Naive B cell (primary cell): ENCODE measurements around the gene DNAJC27. TPM values are rescaled to one million over a fixed set of nuclear protein-coding genes. Genes with fewer than 3 reads are reported as not detected.

Source experiments
- ATAC-seq, 2 donors: fragments of 150-1000 bp; cut with Tn5 transposase; 2 replicates each; pipeline ENCODE4 v1.10.0; 2021; ENCODE audit warnings: low read depth in 2 of 2, mild to moderate bottlenecking in 2 of 2, moderate library complexity in 2 of 2
- DNase-seq: peaks from one replicate; pipeline ENCODE4 v3.0.0; 2022
- H3K27ac Mint-ChIP-seq, 6 donors: one replicate each; pipeline ENCODE4 v1.8.0; 2020 to 2022; ENCODE audit warnings: mild to moderate bottlenecking in 6 of 6, mixed read lengths in 6 of 6, moderate library complexity in 5 of 6, inconsistent platforms in 2 of 6
- H3K27me3 Mint-ChIP-seq, 3 donors: one replicate each; pipeline ENCODE4 v1.8.0; 2021 to 2022; ENCODE audit warnings: mixed read lengths in 3 of 3, mild to moderate bottlenecking in 1 of 3
- H3K36me3 Mint-ChIP-seq, 2 donors: one replicate each; pipeline ENCODE4 v1.8.0; 2020 to 2022; ENCODE audit warnings: mixed read lengths in 2 of 2, inconsistent platforms in 1 of 2, mild to moderate bottlenecking in 1 of 2
- H3K4me1 Mint-ChIP-seq, 3 donors: one replicate each; pipeline ENCODE4 v1.8.0; 2020 to 2022; ENCODE audit warnings: mixed read lengths in 3 of 3, inconsistent platforms in 1 of 3, mild to moderate bottlenecking in 1 of 3, moderate library complexity in 1 of 3
- H3K4me3 Mint-ChIP-seq, 8 donors: one replicate each; pipeline ENCODE4 v1.8.0; 2020 to 2022; ENCODE audit warnings: mild to moderate bottlenecking in 8 of 8, mixed read lengths in 8 of 8, moderate library complexity in 8 of 8, inconsistent platforms in 2 of 8
- H3K9me3 Mint-ChIP-seq, 7 donors: one replicate each; pipeline ENCODE4 v1.8.0; 2020 to 2022; ENCODE audit warnings: mixed read lengths in 7 of 7, mild to moderate bottlenecking in 5 of 7, inconsistent platforms in 2 of 7, moderate library complexity in 1 of 7
- polyA plus RNA-seq, 6 donors: library from polyadenylated mRNA; unstranded; fragments of 300-500 nt; fragmentation: Illumina TruSeq; gene quantifications; one replicate each; pipeline ENCODE4 v1.2.3, GENCODE V29; 2021; ENCODE audit warnings: low read depth in 6 of 6

The DNAJC27 gene
- polyA plus RNA-seq, 6 donors from 2014 or later = 5.0 to 8.0 (median 5.3) TPM; not detected in 1

DNA sequence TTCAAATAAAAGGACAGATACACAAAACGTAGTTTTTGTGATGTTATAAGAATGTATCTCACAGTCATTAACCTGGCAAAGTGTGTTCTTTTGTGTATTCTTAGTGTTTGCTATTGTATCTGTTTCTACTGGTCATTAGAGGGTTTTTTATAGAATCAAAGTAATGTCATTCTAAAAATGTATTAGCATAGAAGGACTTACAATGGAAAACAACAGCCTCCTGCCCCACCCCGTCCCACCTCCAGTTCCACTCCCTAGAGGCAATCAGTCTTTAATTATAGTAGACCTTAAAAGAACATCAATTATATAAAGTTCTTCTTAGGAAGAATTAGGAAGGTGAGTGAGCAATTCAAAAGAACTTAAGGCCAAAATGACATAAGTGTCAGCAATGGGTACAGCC lies 13.8 kb downstream of the DNAJC27 start:
- peaks cover 0 to 15% (median 7%) of the 10 kb centered on the region in 3 donors for H3K4me1 Mint-ChIP-seq
- H3K4me3 Mint-ChIP-seq = no peak overlapping the region
- H3K9me3 Mint-ChIP-seq = peaks cover 5 to 27% (median 17%) of the 10 kb centered on the region in 7 donors
- ATAC-seq (no peak), DNase-seq (no peak)
- H3K36me3 Mint-ChIP-seq = peaks cover 83 to 87% of the 10 kb centered on the region in 2 donors
- H3K27ac Mint-ChIP-seq = no peak overlapping the region
- no peaks in the 10 kb centered on the region for H3K27me3 Mint-ChIP-seq

DNA sequence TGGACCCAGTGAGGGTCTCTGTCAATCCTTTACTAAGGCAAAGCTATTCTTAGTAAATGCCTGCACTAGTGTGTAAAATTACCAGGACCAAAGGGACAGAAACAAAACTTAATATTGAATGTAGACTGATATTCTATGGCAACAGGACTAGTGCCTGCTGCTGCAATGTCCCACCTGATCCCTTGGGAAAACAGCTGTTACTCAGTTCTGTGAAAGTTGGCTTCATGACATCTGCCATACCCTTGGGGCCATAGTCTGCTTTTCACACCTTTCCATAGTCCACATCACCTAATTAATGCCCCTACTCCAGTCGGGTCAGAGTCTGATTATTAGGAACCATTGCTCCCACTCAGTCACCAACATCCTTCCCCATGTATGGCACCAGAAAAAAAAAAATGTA lies 14.5 kb downstream of the DNAJC27 start:
- Mint-ChIP-seq H3K27me3 (no peaks in the 10 kb centered on the region), H3K9me3 (peaks cover 5 to 27% (median 17%) of the 10 kb centered on the region in 7 donors), H3K4me3 (no peak overlapping the region), H3K4me1 (peaks cover 0 to 15% (median 7%) of the 10 kb centered on the region in 3 donors), H3K27ac (no peak overlapping the region), H3K36me3 (peaks cover 85% of the 10 kb centered on the region in 2 donors)
- ATAC-seq (no peak), DNase-seq (no peak)

DNA sequence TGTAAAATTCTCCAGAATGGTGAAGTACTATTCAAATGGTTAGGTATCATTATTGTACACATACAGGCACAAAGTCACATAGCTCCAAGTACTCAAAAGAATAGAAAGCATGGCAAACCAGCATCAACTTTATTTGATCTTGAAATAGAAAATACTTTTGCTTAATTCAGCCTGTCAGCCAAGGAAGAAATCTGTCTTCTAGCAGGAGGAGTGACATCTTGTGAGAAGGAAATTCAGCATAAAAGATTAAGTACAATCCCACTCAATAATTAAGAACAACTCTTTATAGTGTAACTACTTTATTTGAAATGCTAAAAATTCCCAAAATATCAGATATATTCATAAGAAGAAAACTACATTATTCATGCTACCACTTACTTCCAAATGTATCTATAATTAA lies 15.8 kb downstream of the DNAJC27 start:
- no peak for ATAC-seq
- peaks cover 5 to 27% (median 17%) of the 10 kb centered on the region in 7 donors for H3K9me3 Mint-ChIP-seq
- no peak overlapping the region for H3K4me3 Mint-ChIP-seq
- H3K27me3 Mint-ChIP-seq = no peaks in the 10 kb centered on the region
- H3K36me3 Mint-ChIP-seq = peaks cover 77 to 79% of the 10 kb centered on the region in 2 donors
- peaks cover 0 to 15% (median 7%) of the 10 kb centered on the region in 3 donors for H3K4me1 Mint-ChIP-seq
- DNase-seq = no peak
- H3K27ac Mint-ChIP-seq = no peak overlapping the region

DNA sequence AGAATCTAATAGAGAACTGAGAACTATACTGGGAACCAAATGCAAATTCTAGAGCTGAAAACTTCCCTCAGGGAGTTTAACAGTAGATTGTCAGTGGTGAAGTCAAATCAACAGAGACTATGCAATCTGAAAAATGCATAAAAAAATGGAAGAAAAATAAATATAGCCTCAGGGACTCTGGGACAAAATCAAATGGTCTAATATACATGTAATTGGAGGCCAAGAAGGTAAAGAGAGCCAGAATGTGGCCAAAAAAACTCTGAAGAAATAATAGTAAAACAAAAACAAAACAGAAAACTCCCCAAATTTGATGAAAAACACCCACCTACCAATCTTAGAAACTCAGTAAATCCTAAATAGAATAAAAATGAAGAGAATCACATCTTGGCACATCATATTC lies 16.5 kb downstream of the DNAJC27 start:
- peaks cover 0 to 10% (median 7%) of the 10 kb centered on the region in 3 donors for H3K4me1 Mint-ChIP-seq
- H3K27me3 Mint-ChIP-seq = no peaks in the 10 kb centered on the region
- H3K9me3 Mint-ChIP-seq = peaks cover 5 to 27% (median 17%) of the 10 kb centered on the region in 7 donors
- no peak for DNase-seq
- peaks cover 70 to 74% of the 10 kb centered on the region in 2 donors for H3K36me3 Mint-ChIP-seq
- H3K27ac Mint-ChIP-seq = peak overlapping the region in 1 of 6 donors; percentile 3
- no peak overlapping the region for H3K4me3 Mint-ChIP-seq
- ATAC-seq = no peak

DNA sequence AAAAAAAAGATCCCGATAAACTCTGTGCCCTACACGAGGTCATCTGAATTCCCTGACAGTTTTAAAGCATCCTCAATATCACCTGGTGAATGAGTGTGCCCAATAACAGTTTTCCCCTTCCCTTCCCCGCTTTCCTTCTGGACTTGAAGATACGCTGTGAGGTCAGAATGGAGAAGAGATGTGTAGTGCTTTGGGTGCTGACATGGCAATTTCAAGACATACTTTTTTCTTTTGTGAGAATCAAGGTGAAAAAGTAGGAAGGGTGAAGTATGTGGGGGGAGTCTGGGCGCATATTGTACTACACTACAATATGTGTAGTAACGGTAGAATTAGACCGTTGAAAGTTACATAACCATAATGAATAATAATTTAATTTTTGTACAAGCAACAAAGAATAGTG lies 21.7 kb downstream of the DNAJC27 start:
- H3K27me3 Mint-ChIP-seq = no peaks in the 10 kb centered on the region
- no peak for ATAC-seq
- H3K9me3 Mint-ChIP-seq = peaks cover under 1 to 11% (median 4%) of the 10 kb centered on the region in 7 donors
- H3K4me3 Mint-ChIP-seq = no peak overlapping the region
- peak overlapping the region in 1 of 6 donors; percentile 42 for H3K27ac Mint-ChIP-seq
- DNase-seq = no peak
- H3K4me1 Mint-ChIP-seq = no peaks in the 10 kb centered on the region
- peaks cover 27 to 41% of the 10 kb centered on the region in 2 donors for H3K36me3 Mint-ChIP-seq

DNA sequence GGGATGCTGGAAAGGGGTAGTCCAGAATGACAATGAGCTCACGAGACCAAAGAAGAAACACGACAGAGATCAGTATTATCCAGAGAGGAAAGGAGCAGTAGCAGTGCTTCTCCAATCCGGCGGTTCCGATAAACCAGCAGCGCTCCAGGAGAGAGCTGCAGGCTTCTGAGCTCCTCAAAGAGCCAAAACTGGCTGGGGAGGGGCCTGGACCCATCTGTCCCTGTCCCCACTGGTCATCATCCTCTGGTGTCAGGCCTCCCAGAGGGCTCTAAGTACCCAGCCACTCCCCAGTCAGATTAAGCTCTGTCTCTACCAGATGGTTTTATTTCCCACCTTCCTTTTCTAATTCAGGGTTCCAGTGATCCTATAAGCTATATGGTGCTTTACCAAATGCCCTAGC lies 23.2 kb downstream of the DNAJC27 start:
- H3K27ac Mint-ChIP-seq = peak overlapping the region in 2 of 6 donors; percentile 22 to 77
- H3K9me3 Mint-ChIP-seq = no peaks in the 10 kb centered on the region
- ATAC-seq = no peak
- H3K36me3 Mint-ChIP-seq = peaks cover 15 to 28% of the 10 kb centered on the region in 2 donors
- no peak overlapping the region for H3K4me3 Mint-ChIP-seq
- no peak for DNase-seq
- H3K4me1 Mint-ChIP-seq = no peaks in the 10 kb centered on the region
- no peaks in the 10 kb centered on the region for H3K27me3 Mint-ChIP-seq

DNA sequence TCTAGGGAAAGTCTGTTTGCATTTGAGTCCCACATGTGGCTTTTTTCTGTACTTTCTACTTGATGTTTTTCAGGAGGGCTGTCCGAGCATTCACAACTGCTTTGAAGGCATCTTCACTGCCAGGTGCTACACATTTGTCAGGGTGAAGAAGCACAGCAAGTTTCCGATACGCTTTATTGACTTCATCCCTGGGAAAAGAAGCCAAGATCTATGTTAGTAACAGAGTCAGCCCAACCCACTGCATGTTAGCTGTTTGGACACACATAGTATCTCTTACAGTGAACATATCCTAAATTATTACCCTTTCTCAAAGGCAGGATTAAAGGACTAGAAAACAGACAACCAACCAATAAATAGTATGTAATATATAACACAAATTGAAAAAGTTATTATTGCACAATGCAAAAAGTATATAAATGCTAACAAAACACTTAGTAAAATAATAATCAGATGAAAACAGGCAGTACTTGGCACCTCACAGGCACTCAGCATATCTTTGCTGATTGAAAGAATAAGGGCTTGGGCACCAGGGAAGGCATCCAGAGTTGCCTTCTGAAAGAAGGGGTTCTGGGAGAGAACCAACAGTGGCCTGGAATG lies 24.1 kb downstream of the DNAJC27 start:
- H3K27me3 Mint-ChIP-seq = no peaks in the 10 kb centered on the region
- ATAC-seq = no peak
- no peaks in the 10 kb centered on the region for H3K9me3 Mint-ChIP-seq

DNA sequence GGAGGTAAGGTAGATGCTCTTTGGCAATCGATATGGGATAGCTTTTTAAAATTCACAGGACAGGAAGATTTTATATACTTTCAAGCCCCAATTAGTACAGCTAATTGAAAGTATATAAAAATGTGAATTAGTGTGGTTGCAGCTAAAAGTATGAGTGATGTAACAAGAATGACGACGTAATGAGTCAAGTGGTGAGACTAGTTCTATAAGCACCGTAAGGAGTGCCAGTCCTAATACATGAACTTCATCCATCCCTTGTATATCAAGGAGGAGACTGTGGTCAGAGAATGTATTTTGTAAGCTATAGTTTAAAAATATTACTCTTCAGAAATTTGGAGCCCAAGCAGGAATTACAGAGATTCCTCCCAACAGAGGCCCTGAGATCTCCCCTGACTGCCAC lies 25.8 kb downstream of the DNAJC27 start:
- no peak overlapping the region for H3K4me3 Mint-ChIP-seq
- peak overlapping the region in 2 of 6 donors; percentile 8 to 12 for H3K27ac Mint-ChIP-seq
- no peaks in the 10 kb centered on the region for H3K27me3 Mint-ChIP-seq
- DNase-seq (no peak), ATAC-seq (no peak)
- H3K4me1 Mint-ChIP-seq = no peaks in the 10 kb centered on the region
- peaks cover 7 to 17% of the 10 kb centered on the region in 2 donors for H3K36me3 Mint-ChIP-seq
- no peaks in the 10 kb centered on the region for H3K9me3 Mint-ChIP-seq

More for the DNA sequence above, 24.1 kb downstream of the DNAJC27 start:
- Mint-ChIP-seq H3K4me1 (no peaks in the 10 kb centered on the region), H3K36me3 (peaks cover 7 to 22% of the 10 kb centered on the region in 2 donors), H3K4me3 (no peak overlapping the region), H3K27ac (peak overlapping the region in 1 of 6 donors; percentile 6)
- DNase-seq = no peak

DNA sequence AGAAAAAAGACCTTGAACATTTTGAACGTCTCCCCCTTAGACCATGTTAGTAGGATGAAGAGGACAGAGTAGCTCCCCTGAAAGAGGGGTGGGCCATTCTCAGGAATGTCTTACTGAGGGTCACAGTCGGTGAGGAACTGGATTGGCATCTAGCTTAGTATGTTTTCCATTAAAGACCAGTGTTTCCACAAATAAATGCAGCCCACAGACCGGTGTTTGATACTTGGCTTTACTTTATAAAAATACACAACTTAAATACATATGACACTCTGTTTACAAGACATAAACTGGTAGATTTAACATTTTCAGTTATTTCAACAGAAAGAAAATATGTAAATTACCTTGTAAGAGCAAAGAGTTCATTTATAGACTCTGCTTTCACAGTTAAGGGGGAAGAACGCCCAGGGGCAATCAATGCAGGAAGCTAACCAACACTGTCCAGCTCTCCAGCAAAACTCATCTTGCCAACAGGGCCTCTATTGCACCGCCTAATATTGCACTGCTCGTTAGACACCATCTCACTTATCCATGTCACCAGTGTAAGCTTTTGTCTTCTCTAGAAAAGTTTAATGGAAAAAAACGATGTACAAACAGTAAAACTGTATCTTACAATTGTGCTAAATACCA lies 28.2 kb downstream of the DNAJC27 start:
- Mint-ChIP-seq H3K9me3 (no peaks in the 10 kb centered on the region), H3K27me3 (no peaks in the 10 kb centered on the region), H3K4me3 (no peak overlapping the region), H3K4me1 (no peaks in the 10 kb centered on the region), H3K36me3 (peaks cover 7 to 12% of the 10 kb centered on the region in 2 donors), H3K27ac (peak overlapping the region in 2 of 6 donors; percentile 13 to 54)
- ATAC-seq (no peak), DNase-seq (no peak)

DNA sequence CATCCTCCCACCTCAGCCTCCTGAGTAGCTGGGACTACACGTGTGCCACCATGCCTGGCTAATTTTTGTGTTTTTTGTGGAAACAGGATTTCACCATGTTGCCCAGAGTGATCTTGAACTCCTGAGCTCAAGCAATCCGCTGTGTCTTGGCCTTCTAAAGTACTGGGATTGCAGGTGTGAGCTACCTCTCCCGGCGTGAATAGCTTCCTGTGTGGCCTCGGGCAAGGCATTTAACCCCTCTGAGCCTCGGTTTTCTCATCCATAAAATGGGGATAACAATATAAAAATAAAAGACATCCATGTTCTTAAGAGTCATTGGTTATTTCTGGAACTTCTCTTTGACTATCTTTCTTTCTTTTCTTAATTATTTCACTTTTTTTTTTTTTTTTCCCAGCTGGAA lies 32.4 kb downstream of the DNAJC27 start:
- H3K9me3 Mint-ChIP-seq = no peaks in the 10 kb centered on the region
- no peak for DNase-seq
- no peaks in the 10 kb centered on the region for H3K36me3 Mint-ChIP-seq
- H3K27me3 Mint-ChIP-seq = no peaks in the 10 kb centered on the region
- H3K4me3 Mint-ChIP-seq = no peak overlapping the region
- no peak overlapping the region for H3K27ac Mint-ChIP-seq
- no peaks in the 10 kb centered on the region for H3K4me1 Mint-ChIP-seq
- no peak for ATAC-seq

DNA sequence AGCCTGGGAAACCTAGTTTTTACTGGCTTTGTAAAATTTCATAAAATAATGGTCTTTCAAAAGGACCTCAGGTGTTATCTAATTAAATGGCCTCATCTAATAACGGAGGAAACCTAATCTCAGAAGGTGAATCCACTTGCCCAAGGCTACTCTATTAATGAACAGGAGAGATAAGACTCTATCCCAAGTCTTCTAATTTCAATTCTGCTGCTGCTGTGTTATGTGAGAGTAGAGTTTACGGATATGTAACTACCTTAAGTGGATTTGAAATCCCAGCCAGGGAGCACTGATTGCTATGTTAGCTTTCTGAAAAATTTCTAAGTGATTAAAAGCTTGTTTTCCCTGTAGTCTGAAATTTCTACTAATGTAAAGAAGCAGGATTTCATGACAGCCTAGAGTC lies 34.5 kb downstream of the DNAJC27 start:
- H3K27ac Mint-ChIP-seq = peak overlapping the region in 1 of 6 donors; percentile 56
- H3K27me3 Mint-ChIP-seq = no peaks in the 10 kb centered on the region
- ATAC-seq (no peak), DNase-seq (no peak)
- no peak overlapping the region for H3K4me3 Mint-ChIP-seq
- H3K36me3 Mint-ChIP-seq = no peaks in the 10 kb centered on the region
- no peaks in the 10 kb centered on the region for H3K9me3 Mint-ChIP-seq
- no peaks in the 10 kb centered on the region for H3K4me1 Mint-ChIP-seq

DNA sequence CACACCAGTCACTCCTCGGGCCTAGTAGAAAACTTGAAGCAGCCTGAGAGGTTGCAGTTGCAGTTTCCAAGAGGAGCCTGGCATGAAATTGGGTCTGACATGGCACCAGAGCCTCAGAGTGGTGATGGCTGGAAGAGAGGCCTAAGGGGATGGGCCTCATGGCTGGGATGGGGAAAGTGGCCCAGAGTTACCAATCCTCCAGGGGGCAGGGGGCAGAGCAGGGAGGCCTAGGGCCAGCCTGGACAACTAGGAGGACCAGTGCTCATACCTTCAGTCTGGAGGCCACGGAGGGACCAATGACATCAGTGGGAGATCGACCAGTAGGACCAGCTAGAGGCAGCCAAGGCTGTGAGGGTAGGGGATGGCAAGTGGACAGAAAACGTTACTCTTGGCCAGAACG lies 36.6 kb downstream of the DNAJC27 start:
- H3K27ac Mint-ChIP-seq = no peak overlapping the region
- peaks cover 0 to 7% (median 6%) of the 10 kb centered on the region in 3 donors for H3K4me1 Mint-ChIP-seq
- H3K9me3 Mint-ChIP-seq = no peaks in the 10 kb centered on the region
- no peak overlapping the region for H3K4me3 Mint-ChIP-seq
- no peaks in the 10 kb centered on the region for H3K36me3 Mint-ChIP-seq
- DNase-seq (no peak), ATAC-seq (no peak)
- H3K27me3 Mint-ChIP-seq = no peaks in the 10 kb centered on the region

DNA sequence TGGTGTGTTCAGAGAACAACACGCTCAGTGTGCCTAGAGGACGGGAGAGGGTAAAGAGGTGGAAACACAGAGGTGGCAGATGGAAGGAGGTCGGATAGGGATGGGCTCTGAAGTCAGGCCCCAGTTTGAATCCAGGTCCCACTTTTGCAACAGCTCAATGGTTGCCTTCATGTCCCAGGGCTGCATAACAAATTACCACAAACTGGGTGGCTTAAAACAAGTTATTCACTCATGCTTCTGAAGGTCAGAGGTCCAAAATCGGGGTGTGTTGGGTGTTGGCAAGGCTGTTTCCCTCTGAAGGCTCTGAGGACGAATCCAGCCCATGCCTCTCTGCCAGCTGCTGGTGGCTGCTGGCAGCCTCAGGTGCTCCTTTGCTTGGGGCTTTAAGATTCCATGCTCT lies 39.0 kb downstream of the DNAJC27 start:
- Mint-ChIP-seq H3K4me3 (peak overlapping the region in 1 of 8 donors; percentile 30), H3K4me1 (peaks cover 0 to 7% (median 6%) of the 10 kb centered on the region in 3 donors), H3K36me3 (no peaks in the 10 kb centered on the region), H3K9me3 (no peaks in the 10 kb centered on the region), H3K27ac (no peak overlapping the region), H3K27me3 (no peaks in the 10 kb centered on the region)
- ATAC-seq (no peak), DNase-seq (no peak)

DNA sequence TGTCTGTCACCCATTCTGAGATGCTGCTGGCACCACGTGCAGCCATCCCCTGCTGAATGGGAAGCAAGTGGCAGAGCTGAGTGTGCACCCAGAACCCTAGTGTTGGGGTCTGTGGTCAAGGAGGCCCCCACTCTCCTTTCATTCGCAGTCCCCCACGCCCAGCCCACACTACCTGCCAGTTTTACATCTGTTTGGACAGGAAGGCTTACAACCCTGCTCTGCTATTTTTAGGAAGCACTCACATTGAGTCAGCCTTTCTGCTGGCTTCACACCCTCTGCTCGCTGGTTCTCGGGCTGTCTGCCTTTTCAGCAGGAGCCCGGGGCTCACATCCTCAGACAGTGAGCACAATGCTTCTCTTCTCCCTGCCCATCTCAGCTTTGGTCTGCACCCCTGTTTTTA lies 41.0 kb downstream of the DNAJC27 start:
- no peak for ATAC-seq
- Mint-ChIP-seq H3K4me1 (peaks cover 7 to 13% (median 8%) of the 10 kb centered on the region in 3 donors), H3K4me3 (no peak overlapping the region)

More for the DNA sequence above, 41.0 kb downstream of the DNAJC27 start:
- H3K27me3 Mint-ChIP-seq = peaks cover 0 to 3% (median 0%) of the 10 kb centered on the region in 3 donors
- H3K27ac Mint-ChIP-seq = peak overlapping the region in 2 of 6 donors; percentile 40 to 53
- H3K9me3 Mint-ChIP-seq = no peaks in the 10 kb centered on the region
- DNase-seq = no peak
- no peaks in the 10 kb centered on the region for H3K36me3 Mint-ChIP-seq
